Fibroblast of lung (primary cell): ENCODE data around the gene KCNN3. TPM values are rescaled to one million over a fixed set of nuclear protein-coding genes. Genes with fewer than 3 reads are reported as not detected.

Experiments used
- DNase-seq, 2 donors: peaks; one replicate each; pipeline versions ENCODE4 v3.0.0 to v3.0.0-alpha.2; 2010; ENCODE audit warnings: low read depth in 2 of 2
- H2AFZ ChIP-seq: 2 replicates; pipeline ENCODE4 v1.5.1; 2012; ENCODE audit warnings: low read length, control low read depth, inconsistent platforms
- H3K27ac ChIP-seq: 2 replicates; pipeline ENCODE4 v1.5.1; 2011; ENCODE audit warnings: low read length, control low read depth; ENCODE audit not compliant: insufficient read depth
- H3K27me3 ChIP-seq: 2 replicates; pipeline ENCODE4 v1.5.1; 2011; ENCODE audit warnings: mild to moderate bottlenecking, low read length; ENCODE audit not compliant: control insufficient read depth, insufficient read depth
- H3K36me3 ChIP-seq: 2 replicates; pipeline ENCODE4 v1.5.1; 2011; ENCODE audit warnings: low read length; ENCODE audit not compliant: control insufficient read depth, insufficient read depth
- H3K4me1 ChIP-seq: 2 replicates; pipeline ENCODE4 v1.5.1; 2011; ENCODE audit warnings: low read length; ENCODE audit not compliant: control insufficient read depth, insufficient read depth; ENCODE audit errors: extremely low read depth
- H3K4me2 ChIP-seq: 2 replicates; pipeline ENCODE4 v1.5.1; 2011; ENCODE audit warnings: low read length, control low read depth; ENCODE audit not compliant: insufficient read depth; ENCODE audit errors: extremely low read depth
- H3K4me3 ChIP-seq, 4 experiments: fragments of 200-600 bp in 1 of 4; sonication (generic) in 1 of 4; replicated peaks in 1 of 4; 2 replicates each; pipeline ENCODE4 v1.5.1; 2011 to 2016; ENCODE audit warnings: low read length in 4 of 4, low read depth in 3 of 4, mild to moderate bottlenecking in 3 of 4, control low read depth in 2 of 4, inconsistent platforms in 1 of 4, mixed read lengths in 1 of 4; ENCODE audit not compliant: insufficient read depth in 1 of 4; ENCODE audit errors: control extremely low read depth in 1 of 4
- H3K79me2 ChIP-seq: 2 replicates; pipeline ENCODE4 v1.5.1; 2012; ENCODE audit warnings: mild to moderate bottlenecking, low read length, inconsistent platforms; ENCODE audit not compliant: control insufficient read depth, insufficient read depth
- H3K9ac ChIP-seq: 2 replicates; pipeline ENCODE4 v1.5.1; 2011; ENCODE audit warnings: mild to moderate bottlenecking, low read length, control low read depth; ENCODE audit not compliant: insufficient read depth
- H3K9me3 ChIP-seq: 2 replicates; pipeline ENCODE4 v1.5.1; 2012; ENCODE audit warnings: low read depth, low read length; ENCODE audit not compliant: control insufficient read depth, insufficient read depth
- H4K20me1 ChIP-seq: 2 replicates; pipeline ENCODE4 v1.5.1; 2011; ENCODE audit warnings: low read length; ENCODE audit not compliant: control insufficient read depth, insufficient read depth; ENCODE audit errors: extremely low read depth
- CTCF ChIP-seq, 2 donors: IDR thresholded peaks in 1 of 2; conservative IDR thresholded peaks in 1 of 2; 1 replicate in 1 of 2; 2 replicates in 1 of 2; pipeline ENCODE4 v1.5.1; 2011 to 2012; ENCODE audit warnings: low read length in 2 of 2, control low read depth in 1 of 2, inconsistent platforms in 1 of 2, low read depth in 1 of 2, mild to moderate bottlenecking in 1 of 2
- EZH2 ChIP-seq: IDR thresholded peaks from 2 replicates; pipeline ENCODE4 v1.5.1; 2012; ENCODE audit warnings: low read length, control low read depth, mild to moderate bottlenecking; ENCODE audit errors: missing control alignments
- polyA plus RNA-seq, 2 donors: library from polyadenylated mRNA; depleted of rRNA in 1 of 2; stranded (reverse) in 1 of 2; unstranded in 1 of 2; fragments of >200 nt; gene quantifications; 2 replicates each; pipeline ENCODE4 v1.2.1, GENCODE V29; 2011 to 2012; ENCODE audit warnings: missing spikeins in 1 of 2
- total RNA-seq: library from RNA; depleted of rRNA; stranded (reverse); fragments of >200 nt; gene quantifications from 2 replicates; pipeline ENCODE4 v1.2.1, GENCODE V29; 2014

Gene KCNN3
- total and polyA plus RNA-seq, 2 donors (not counting 1 experiment from before 2014, with no cell fraction given) = not detected

- DNase-seq = no peak
- Histone ChIP-seq H3K4me3 (no peak overlapping the region), H3K79me2 (no peaks in the 10 kb centered on the region), H3K9me3 (no peaks in the 10 kb centered on the region), H3K36me3 (no peaks in the 10 kb centered on the region), H2AFZ (no peak overlapping the region), H3K27ac (no peak overlapping the region), H3K4me2 (no peak overlapping the region), H3K9ac (no peak overlapping the region), H4K20me1 (no peaks in the 10 kb centered on the region), H3K4me1 (no peaks in the 10 kb centered on the region), H3K27me3 (peaks cover 16% of the 10 kb centered on the region)
- TF ChIP-seq EZH2 = no peak
- TF ChIP-seq CTCF (conservative IDR thresholded peaks at IDR 0.05 in 1 of 2, IDR thresholded peaks at IDR 0.05 in 1 of 2; ENCODE audit: low read depth in 1 of 2, low read length in 2 of 2) = no peak
Measured at GRCh38 chr1:154851392-154852177, 18.5 kb downstream of the KCNN3 start.

DNA sequence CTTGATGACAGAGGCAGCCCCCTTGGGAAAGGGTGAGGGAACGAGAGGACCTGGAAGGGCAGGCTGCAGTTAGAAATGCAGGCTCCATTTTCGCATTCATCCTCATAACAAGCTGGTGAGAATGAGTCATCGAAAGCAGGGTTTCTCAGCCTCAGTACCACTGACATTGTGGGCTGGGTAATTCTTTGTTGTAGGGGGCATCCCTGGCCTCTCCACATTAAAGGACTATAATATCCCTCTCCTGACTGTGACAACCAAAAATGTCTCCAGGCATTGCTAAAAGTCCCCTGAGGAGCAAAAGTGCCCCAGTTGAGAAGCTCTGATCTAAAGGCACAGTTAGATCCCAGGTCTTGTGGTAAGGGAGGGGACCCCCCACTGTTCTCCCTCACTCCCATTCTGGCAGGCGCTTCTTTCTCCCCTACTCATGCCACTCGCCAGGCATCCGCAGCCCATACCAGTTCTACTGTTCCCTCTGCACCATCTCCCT is 20.4 kb downstream of the KCNN3 start:
- peaks cover 19% of the 10 kb centered on the region for H3K27me3 ChIP-seq
- TF ChIP-seq EZH2 (no peak), CTCF (conservative IDR thresholded peaks at IDR 0.05 in 1 of 2, IDR thresholded peaks at IDR 0.05 in 1 of 2; ENCODE audit: low read depth in 1 of 2, low read length in 2 of 2) (no peak)
- H3K4me3 ChIP-seq = no peak overlapping the region

GRCh38 chr1:154848983-154849382 is 21.1 kb downstream of the KCNN3 start:
- Histone ChIP-seq H3K9me3 (no peaks in the 10 kb centered on the region), H3K27me3 (peaks cover 19% of the 10 kb centered on the region), H3K4me1 (no peaks in the 10 kb centered on the region), H3K9ac (no peak overlapping the region), H3K4me3 (no peak overlapping the region), H3K36me3 (no peaks in the 10 kb centered on the region), H4K20me1 (no peaks in the 10 kb centered on the region), H2AFZ (no peak overlapping the region), H3K4me2 (no peak overlapping the region), H3K79me2 (no peaks in the 10 kb centered on the region), H3K27ac (no peak overlapping the region)
- no peak for DNase-seq
- TF ChIP-seq EZH2 = no peak
- TF ChIP-seq CTCF (conservative IDR thresholded peaks at IDR 0.05 in 1 of 2, IDR thresholded peaks at IDR 0.05 in 1 of 2; ENCODE audit: low read depth in 1 of 2, low read length in 2 of 2) = no peak

More for the DNA sequence above, 20.4 kb downstream of the KCNN3 start:
- no peak overlapping the region for H3K27ac ChIP-seq
- no peak for DNase-seq
- no peaks in the 10 kb centered on the region for H3K79me2 ChIP-seq
- H3K9ac ChIP-seq = no peak overlapping the region
- no peak overlapping the region for H3K4me2 ChIP-seq
- no peaks in the 10 kb centered on the region for H4K20me1 ChIP-seq
- no peaks in the 10 kb centered on the region for H3K9me3 ChIP-seq
- no peaks in the 10 kb centered on the region for H3K36me3 ChIP-seq
- H3K4me1 ChIP-seq = no peaks in the 10 kb centered on the region
- no peak overlapping the region for H2AFZ ChIP-seq
